GM21381 (cell line): ENCODE measurements around the gene AFF2.

Experiments used
- ATAC-seq: cut with Tn5 transposase; IDR thresholded peaks from one replicate; pipeline ENCODE4 v1.9.1; 2021; ENCODE audit warnings: mild to moderate bottlenecking, moderate library complexity; ENCODE audit not compliant: unreplicated experiment

Gene AFF2

DNA sequence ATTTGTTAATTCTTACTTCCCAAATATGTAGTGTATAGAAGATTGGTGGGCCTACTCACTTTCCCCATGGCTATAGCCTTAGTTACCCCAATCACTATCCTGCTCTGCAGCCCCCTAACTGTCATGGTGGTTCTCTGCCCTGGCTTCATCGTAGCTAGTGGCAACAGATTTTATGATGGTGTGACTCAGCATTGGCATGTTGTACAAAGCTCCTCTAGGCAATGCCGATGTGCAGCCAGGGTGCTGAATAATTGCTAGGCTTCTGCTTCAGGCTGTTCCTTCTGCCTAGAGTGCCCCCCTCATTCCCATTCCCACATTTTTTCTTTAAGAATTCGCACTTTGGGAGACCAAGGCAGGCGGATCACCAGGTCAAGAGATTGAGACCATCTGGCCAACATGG, 35.2 kb downstream of the AFF2 start:
- ATAC-seq, result no peak

DNA sequence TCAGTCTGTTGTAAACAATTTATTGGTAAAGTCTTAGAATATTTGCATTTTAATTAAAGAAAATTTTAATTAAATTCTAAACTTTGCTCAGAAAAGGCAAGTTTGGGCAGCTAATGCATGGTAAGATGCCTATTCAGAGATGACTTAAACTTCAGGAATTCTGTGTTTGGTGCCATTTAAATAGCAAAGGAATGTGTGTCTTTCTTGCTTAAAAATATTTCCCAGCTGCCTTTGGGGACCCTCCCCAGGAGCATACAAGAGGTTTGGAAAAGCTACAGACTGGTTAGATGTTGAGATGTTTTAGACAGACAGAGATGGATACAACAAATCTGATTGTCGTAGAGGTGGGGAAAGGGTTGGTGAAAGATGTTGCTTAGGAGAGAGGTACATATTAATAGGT, 36.5 kb downstream of the AFF2 start:
- no peak for ATAC-seq

DNA sequence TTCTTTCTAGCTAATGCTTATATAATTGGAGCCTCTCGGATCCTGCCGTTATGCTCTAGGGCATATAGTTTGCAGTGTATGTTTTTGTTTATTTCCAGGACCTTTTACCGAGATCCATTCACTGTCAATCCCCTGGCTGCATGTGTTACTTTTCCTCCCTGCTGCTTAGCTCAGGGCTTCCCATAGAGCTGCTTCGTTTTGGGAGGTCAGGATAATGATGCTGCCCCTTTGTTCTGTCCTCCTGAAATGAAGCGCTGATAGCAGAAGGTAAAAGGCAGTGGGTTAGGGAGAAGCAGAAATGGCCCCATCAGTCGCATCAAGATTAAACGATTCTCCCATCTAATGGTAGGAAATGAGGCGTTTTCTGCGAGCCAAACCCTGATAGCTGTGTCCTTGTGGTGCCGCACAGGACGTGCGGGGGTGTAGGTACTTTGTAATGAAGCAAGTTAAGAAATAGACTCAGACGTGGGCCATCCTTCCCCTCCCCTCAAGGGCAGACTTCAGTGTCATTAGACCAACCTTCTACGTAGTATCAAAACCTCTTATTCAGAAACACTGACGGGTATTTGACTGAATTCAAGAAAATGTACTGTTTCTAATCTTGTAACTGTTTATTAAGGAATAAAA, 37.3 kb downstream of the AFF2 start:
- no peak for ATAC-seq

DNA sequence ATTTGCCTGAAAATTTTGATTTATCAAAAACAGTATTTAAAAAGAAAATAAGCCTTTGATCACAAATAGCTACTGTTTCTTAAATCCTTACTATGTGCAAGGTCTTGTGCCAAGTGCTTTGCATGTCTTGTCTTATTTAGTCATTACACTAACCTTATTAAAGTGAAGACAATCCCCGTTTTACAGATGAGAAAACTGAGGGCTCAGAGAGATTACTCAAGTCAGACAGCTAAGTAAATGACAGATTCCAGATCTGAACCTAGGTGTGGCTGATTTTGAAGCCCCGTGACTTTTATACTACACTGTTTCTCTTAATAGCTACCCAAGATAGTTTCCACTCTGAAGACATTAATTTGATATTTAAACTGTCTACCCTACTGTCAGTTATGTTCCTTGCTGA, 38.2 kb downstream of the AFF2 start:
- ATAC-seq, result no peak

DNA sequence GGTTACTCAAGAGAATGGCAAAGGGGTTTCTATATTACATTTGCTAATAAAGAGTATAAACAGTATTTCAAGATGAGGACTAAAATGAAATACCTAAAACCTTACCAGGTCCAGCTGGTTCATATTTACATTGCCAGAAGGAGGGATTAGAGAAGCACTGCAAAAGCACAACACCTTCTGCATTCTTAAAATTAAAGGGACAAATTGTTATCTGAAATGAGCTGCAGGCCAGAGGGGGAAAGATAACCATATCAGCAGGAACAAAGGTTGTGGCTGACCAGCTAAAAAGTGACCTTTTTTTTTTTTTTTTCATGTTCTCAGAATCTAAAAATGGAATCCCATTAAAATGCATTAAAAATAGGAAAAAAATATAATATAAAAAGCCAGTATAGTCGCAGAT, 39.7 kb downstream of the AFF2 start:
- no peak for ATAC-seq

DNA sequence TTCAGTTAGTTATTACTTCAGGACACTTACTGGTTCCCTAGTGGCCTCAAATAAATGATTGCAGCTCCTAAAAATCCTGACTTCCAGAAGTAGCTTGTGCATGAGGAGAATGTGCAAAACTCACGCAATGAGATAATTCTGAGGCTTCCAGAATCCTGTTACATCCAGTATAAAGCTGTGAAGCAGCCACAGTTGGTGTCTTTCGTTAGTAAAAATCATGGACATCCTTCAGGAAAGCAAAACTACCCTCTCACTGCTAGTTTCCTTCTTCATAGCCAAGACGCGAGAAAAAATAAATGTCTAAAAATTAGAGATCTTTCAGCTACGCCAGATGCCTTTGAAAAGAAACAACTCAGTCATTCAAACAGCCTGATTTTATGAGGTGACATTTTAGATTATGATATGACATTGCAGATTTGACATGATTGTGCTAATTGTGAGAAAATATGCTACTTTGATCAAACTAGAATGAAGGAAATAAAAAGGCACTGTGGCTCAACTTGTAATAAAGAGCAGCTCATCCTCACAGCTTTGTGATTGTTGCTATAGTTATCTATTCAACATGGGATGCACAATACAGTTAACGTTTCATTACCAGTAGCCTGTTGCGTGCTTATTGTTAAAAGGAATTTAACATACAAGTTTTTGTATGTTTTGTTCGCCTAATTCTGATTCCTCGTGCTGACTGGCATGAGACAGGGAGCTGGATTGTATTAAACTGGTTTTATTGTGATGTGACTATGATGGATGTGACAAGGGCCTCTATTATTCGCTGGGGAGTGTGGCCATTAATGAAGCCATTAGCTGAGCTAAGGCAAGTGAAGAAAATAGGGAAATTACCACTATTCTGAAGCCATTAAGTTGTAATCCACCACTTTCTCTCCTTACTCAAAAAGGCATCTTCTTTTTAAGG, 40.5 kb downstream of the AFF2 start:
- ATAC-seq, result peak; percentile 15

DNA sequence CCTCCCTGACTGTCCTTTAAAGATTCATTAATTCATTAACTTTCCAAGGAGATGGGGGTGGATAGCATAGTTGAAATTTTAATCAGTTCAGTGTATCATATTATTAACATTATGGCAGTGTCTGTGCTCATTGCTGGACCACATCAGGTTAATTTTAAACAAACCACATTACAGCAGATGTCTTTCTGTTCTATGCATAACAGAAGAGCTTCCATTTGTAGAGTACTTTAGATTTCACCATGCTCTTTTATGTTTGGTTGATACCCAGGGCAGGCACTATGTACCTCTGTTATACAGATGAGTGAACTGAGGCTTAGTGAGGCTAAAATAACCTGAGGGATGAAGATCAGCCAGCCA, 41.1 kb downstream of the AFF2 start:
- ATAC-seq, result peak; percentile 71

DNA sequence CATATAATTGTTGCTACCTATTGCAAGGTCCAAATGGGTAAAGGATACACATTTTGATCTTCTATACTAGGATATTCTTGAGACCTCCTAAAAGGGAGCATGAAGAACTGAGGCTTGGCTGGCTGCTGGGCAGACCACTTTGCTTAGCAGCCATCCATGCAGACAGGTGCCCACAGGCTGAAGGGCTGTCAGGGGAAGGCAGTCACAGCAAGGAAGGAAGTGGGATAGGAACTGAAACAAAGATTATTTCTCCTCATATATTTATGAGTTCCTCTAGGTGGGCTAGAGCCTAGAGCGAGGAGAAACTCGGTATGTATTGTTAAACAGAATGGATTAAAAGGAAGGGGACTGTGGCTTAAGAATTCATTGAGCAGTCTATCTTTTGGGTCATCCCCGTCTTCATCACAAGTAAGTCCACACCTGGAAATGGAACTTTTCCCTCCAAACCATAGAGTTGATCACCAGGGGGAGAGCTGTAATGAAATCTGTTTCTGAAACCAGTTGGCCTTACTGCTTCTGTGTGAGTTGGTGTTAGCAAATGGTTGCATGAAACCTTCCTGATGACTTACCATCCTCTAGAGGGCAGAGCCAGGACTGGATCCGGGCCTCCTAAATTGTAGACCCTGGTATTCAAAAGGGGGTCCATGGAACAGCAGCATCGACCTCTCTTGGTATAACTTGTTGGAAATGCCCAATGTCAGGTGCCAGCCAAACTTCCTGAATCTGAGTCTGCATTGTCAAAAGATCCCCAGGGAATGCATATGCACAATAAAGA, 42.3 kb downstream of the AFF2 start:
- ATAC-seq, result no peak

DNA sequence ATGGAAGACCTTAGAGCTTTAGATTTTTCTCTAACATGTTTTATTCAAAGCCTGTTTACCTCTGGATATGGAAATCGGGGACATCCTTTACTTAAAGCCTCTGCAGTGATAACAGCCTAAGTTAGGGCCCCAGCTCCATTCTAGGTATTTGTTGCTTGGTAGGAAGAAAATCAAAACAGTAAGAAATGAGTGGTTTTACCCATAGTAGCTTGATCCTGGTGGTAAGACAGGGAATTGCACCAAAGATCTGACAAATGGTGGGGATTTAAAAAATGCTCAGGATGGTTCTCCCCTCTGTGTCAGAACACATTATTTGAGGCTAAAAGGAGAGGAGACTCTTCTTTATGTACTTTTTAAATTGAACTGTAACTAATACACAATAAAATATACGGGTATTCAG, 52.4 kb downstream of the AFF2 start:
- ATAC-seq, result no peak

DNA sequence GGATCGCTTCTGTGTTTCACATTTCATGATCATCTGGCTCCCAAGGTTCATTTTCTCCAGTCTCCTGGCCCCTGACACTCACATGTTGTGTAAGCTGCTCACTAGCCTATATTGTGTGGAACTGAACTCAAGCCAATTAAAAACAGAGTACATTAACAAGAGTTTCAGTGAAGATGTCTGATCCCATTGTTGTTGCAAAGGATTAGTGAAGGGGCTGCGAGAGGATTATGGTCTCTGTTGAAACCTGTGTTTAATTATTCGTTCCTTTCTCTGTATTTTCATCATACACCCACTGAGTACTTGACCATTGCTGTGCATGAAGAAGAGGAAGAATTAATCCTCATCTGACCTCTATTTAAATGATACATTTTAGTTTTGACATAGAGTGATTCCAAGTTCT, 54.7 kb downstream of the AFF2 start:
- no peak for ATAC-seq

DNA sequence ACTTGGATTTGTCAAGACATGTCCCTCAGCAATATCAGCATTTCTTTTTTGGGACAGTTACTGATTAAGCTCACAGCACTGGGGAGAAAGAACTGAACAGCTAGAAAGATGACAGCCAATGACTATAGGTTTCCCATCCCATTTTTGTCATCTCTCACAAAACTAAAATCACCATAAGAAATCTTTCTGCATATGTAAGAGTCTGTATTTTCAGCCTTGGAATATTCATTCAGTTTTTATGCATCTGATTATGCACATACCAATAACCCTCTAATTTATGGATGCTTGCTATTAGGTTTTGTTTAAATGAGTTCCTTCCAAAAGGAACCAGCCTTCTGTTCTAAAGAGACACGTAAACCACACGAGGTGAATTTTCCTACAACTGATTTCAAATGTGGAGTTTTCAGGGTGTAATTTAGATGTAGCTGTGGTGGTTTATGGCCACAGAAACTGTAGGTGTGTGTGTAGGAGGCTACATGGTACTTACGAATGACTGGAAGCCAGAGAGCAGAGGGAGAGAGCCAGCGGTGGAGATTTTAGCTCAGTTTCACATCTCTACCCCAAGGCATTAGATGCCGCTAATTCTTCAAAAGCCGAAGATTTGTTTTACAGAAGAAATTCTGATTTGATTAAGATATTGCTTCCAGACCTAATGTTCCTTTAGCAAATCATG, 55.3 kb downstream of the AFF2 start:
- no peak for ATAC-seq

DNA sequence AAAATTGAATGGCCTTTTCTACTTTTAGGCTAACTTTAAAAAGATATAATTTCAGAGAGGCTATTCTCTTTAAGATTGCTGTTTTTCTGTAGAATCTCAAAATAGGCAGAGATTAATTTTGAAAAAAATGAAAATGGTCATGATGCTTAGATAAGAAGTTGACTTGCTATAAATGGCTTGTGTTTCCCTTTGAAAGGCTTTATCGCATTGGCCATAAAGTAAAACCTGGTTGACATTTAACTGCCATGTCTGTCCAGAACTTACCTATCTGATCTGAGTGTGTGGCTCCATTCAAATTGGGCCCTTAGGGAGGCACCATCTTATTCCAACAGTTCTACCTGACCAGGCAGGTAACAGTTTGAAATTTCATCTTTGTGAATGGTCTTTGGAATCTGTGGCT, 56.1 kb downstream of the AFF2 start:
- ATAC-seq, result no peak

DNA sequence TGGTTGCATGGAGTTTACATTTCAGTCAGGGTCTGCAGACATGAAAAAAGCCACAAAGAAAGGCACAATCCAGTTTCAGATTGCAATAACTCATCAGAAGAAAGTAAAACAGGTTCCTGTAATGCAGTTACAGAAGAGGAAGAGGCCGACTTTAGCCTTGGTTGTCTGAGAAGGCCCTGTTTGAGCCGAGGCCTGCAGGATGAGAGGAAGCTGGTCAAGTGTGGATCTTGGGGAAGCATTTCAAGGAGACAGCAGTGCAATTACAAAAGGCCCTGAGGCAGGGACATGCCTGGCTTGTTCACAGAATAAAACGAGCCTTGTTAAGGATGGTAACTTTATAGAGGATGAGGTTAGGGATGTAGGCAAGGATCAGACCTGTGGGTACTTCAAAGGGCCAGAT, 62.4 kb downstream of the AFF2 start:
- no peak for ATAC-seq

DNA sequence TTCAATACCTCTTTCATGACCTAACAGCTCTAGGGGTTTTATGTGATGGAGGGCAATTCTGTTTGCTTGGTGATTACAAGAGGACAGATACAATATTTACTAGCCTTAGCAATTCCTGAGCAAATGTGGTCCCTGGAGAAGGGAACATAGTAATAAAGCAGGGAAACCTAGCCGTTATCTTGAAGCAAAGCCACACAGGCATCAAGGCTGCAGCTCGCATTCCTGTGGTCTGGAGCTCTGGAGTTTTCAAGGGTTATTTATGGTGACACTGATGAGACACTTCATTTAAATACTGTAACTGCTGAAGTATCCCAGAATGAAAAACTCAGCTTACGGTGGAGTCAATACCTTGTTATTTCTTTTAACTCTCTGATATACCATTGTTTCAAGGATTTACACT, 66.8 kb downstream of the AFF2 start:
- no peak for ATAC-seq

DNA sequence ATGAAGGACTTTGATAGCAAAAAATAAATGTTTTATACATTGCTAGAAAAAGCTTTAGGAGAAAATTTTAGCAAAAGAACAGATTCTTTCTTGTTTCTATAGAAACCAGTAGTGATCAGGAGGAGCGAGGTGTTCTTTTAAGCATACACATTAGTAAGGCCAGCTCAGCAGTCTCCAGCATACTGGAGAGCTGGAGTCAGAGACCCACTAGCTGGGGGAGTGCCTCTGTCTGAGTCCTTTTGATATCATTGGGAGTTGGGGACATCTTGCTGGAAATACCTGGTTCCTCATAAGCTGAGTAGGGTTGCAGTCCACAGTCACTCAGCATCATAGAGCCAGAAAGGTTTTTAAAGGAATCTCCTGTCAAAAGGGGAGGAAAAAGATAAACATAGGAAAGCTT, 67.4 kb downstream of the AFF2 start:
- no peak for ATAC-seq

DNA sequence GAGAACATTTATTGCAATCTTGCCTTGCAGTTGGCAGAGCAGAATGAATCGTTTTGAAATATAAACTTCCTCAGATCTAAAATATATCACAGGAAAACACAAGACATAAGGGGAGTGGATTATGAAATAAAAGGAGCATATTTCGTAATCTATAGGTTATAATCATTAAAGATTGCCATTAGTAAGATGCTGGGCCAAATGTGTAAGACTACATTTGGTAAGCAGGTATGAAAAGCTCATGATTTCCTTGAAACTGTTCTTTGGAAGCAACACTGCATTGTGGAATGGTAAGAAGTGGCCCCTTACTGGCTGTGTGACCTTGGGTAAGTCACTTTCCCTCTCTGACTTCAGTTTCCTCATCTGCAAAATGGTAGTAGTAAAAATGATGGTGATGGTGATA, 68.3 kb downstream of the AFF2 start:
- ATAC-seq, result no peak

DNA sequence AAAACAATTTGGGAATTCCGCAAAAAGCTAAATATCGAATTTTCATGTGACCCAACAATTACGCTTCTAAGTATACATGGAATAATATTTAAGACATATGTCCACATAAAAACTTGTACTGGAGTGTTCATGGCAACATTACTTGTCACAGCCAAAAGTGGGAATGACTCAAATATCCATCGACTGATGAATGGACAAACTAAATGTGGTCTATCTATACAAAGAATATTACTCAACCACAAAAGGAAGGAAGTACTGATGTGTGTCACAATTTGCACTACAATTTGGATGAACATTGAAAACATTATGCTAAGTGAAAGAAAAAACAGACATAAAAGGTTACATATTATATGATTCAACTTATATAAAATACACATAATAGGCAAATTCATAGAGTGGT, 71.9 kb downstream of the AFF2 start:
- no peak for ATAC-seq

DNA sequence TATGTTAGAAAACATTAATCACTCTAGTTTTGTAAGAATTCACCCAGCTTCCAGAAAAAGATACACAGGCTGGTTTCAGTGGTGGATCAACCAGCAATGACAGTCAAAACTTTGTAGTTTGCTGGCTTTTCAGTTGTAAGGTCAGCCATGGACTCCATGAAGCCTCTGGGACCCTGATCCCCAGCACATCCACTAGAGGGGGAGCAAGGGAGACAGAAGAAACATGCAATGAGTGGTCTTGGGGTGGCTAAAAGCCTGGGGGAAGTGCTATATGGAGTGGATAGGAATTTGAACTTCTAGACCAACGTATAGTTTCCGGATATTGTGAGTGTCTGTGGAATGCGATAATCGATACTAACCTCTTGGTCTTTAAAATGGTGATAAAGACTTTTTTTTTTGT, 72.7 kb downstream of the AFF2 start:
- no peak for ATAC-seq

DNA sequence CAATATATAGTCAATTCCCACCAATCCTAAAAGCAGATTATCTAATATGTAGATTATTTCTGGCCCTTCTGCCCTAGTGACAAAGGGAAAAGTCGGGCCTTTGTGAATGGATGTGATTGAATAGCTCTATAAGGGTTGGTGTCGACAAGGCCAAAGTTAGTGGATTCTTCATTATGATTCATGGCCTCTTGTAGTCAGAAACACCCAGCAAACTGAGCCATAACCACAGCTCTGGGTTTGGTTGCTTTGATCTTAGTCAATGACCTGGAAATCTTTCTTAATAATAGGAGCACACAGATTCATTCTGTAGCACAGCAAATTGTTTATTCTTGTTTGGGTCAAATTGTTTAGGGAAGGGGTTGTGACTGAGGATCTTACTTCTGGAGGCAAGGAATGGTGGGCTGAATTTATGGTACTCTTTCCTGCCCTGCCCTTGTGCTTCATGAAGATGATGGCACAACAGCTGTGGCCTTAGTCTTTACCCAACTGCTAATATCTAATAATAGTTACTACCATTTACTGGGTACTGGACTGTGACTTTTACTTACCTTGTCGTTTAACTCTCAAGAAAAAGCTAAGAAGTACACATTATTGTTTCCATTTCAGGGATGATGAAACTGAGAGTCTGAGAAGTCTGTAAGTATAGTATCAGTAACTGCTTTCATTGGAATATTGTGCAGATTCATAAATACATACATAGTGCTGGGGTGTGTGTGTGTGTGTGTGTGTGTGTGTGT, 74.0 kb downstream of the AFF2 start:
- ATAC-seq, result no peak

DNA sequence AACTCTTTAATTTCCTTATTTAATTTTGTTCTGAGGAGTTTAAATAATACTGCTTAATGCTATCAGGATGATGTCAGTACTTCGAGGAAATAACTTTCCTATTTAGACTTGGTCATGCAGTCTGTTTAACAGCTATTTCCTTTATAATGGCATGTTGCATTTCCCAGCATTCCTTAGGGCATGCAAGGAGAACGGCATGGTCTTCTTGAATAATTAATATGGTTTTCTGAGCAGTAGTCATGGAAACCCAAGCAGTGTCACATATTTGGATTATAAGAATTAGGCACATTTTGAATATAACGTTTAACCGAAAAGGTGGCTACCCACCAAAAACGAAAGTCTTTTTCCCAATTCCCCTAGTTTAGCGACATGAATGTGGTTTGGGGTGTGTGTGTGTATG, 76.0 kb downstream of the AFF2 start:
- no peak for ATAC-seq

DNA sequence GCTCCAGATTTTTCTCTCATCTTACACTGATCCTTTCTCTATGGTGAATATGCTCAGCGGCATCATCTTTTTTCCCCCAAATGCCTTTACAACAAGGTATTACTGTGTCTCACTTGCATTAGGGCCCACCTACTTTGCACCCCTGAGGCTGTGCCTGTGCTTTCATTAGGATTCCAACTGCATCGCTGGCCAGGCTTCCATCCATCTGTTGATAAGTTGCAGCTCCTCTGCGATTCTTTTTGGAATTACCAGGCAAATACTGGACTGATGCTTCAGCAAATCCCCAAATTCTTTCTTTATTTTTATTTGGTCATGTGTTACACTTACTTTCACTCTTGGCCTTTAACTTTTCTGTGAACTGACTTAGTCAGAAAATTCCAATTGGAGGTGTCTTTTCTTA, 77.3 kb downstream of the AFF2 start:
- no peak for ATAC-seq
